ENCODE measurements around the gene ZFYVE21.

The ZFYVE21 gene

GRCh38 chr14:103729496-103730448 lies 14.2 kb downstream of the ZFYVE21 start:
- Histone ChIP-seq H3K36me3 (replicated peaks) (peaks cover 59% of the 10 kb centered on the region), H3K9me3 (no peaks in the 10 kb centered on the region), H3K4me3 (no peak overlapping the region), H3K4me1 (no peaks in the 10 kb centered on the region), H3K27me3 (ENCODE audit: low read depth) (no peaks in the 10 kb centered on the region)
- DNase-seq (ENCODE audit: low spot score in 2 of 2): no peak
- in situ Hi-C loops (cut with MboI; ENCODE audit: low sequenced_read_pairs): no loop called here

- DNase-seq (ENCODE audit: low spot score in 2 of 2): no peak
- H3K4me1 ChIP-seq: no peaks in the 10 kb centered on the region
- in situ Hi-C loops (cut with MboI; ENCODE audit: low sequenced_read_pairs): no loop called here
- H3K36me3 ChIP-seq (replicated peaks): peaks cover 59% of the 10 kb centered on the region
- H3K9me3 ChIP-seq: no peaks in the 10 kb centered on the region
- no peak overlapping the region for H3K4me3 ChIP-seq
- no peaks in the 10 kb centered on the region for H3K27me3 ChIP-seq (ENCODE audit: low read depth)
Observed at GRCh38 chr14:103730490-103731035, 15.0 kb downstream of the ZFYVE21 start.

- no peaks in the 10 kb centered on the region for H3K9me3 ChIP-seq
- H3K27me3 ChIP-seq (ENCODE audit: low read depth): no peaks in the 10 kb centered on the region
- H3K4me1 ChIP-seq: no peaks in the 10 kb centered on the region
- DNase-seq (ENCODE audit: low spot score in 2 of 2): no peak
- H3K36me3 ChIP-seq (replicated peaks): peaks cover 50% of the 10 kb centered on the region
- H3K4me3 ChIP-seq: no peak overlapping the region
- in situ Hi-C loops (cut with MboI; ENCODE audit: low sequenced_read_pairs): no loop called here
Observed at GRCh38 chr14:103731481-103731880, 15.9 kb downstream of the ZFYVE21 start.

- Histone ChIP-seq H3K9me3 (no peaks in the 10 kb centered on the region), H3K36me3 (replicated peaks) (peaks cover 50% of the 10 kb centered on the region), H3K4me3 (no peak overlapping the region), H3K4me1 (no peaks in the 10 kb centered on the region), H3K27me3 (ENCODE audit: low read depth) (no peaks in the 10 kb centered on the region)
- in situ Hi-C loops (cut with MboI; ENCODE audit: low sequenced_read_pairs): no loop called here
- no peak for DNase-seq (ENCODE audit: low spot score in 2 of 2)
Observed at GRCh38 chr14:103731916-103732867, 16.6 kb downstream of the ZFYVE21 start.

GRCh38 chr14:103732868-103733620 lies 17.4 kb downstream of the ZFYVE21 start:
- in situ Hi-C loops (cut with MboI; ENCODE audit: low sequenced_read_pairs): no loop called here

GRCh38 chr14:103733651-103734050 lies 18.0 kb downstream of the ZFYVE21 start:
- peaks cover 43% of the 10 kb centered on the region for H3K36me3 ChIP-seq (replicated peaks)
- H3K27me3 ChIP-seq (ENCODE audit: low read depth): no peaks in the 10 kb centered on the region
- DNase-seq (ENCODE audit: low spot score in 2 of 2): no peak
- H3K9me3 ChIP-seq: no peaks in the 10 kb centered on the region
- H3K4me1 ChIP-seq: no peaks in the 10 kb centered on the region
- in situ Hi-C loops (cut with MboI; ENCODE audit: low sequenced_read_pairs): no loop called here
- no peak overlapping the region for H3K4me3 ChIP-seq

More at GRCh38 chr14:103732868-103733620, 17.4 kb downstream of the ZFYVE21 start:
- Histone ChIP-seq H3K4me3 (no peak overlapping the region), H3K9me3 (no peaks in the 10 kb centered on the region), H3K36me3 (replicated peaks) (peaks cover 49% of the 10 kb centered on the region), H3K27me3 (ENCODE audit: low read depth) (no peaks in the 10 kb centered on the region), H3K4me1 (no peaks in the 10 kb centered on the region)
- DNase-seq (ENCODE audit: low spot score in 2 of 2): no peak

GRCh38 chr14:103734081-103734888 lies 18.7 kb downstream of the ZFYVE21 start:
- Histone ChIP-seq H3K4me3 (no peak overlapping the region), H3K9me3 (no peaks in the 10 kb centered on the region), H3K36me3 (replicated peaks) (peaks cover 37% of the 10 kb centered on the region), H3K4me1 (no peaks in the 10 kb centered on the region), H3K27me3 (ENCODE audit: low read depth) (no peaks in the 10 kb centered on the region)
- in situ Hi-C loops (cut with MboI; ENCODE audit: low sequenced_read_pairs): no loop called here
- DNase-seq (ENCODE audit: low spot score in 2 of 2): no peak

GRCh38 chr14:103735022-103735421 lies 19.4 kb downstream of the ZFYVE21 start:
- no peak overlapping the region for H3K4me3 ChIP-seq
- peaks cover 29% of the 10 kb centered on the region for H3K36me3 ChIP-seq (replicated peaks)
- no peaks in the 10 kb centered on the region for H3K4me1 ChIP-seq
- DNase-seq (ENCODE audit: low spot score in 2 of 2): no peak
- H3K27me3 ChIP-seq (ENCODE audit: low read depth): no peaks in the 10 kb centered on the region
- in situ Hi-C loops (cut with MboI; ENCODE audit: low sequenced_read_pairs): no loop called here
- H3K9me3 ChIP-seq: no peaks in the 10 kb centered on the region

GRCh38 chr14:103735439-103735814 lies 19.8 kb downstream of the ZFYVE21 start:
- Histone ChIP-seq H3K4me1 (no peaks in the 10 kb centered on the region), H3K9me3 (no peaks in the 10 kb centered on the region), H3K36me3 (replicated peaks) (peaks cover 25% of the 10 kb centered on the region), H3K27me3 (ENCODE audit: low read depth) (no peaks in the 10 kb centered on the region), H3K4me3 (no peak overlapping the region)
- DNase-seq (ENCODE audit: low spot score in 2 of 2): no peak
- in situ Hi-C loops (cut with MboI; ENCODE audit: low sequenced_read_pairs): no loop called here

GRCh38 chr14:103735815-103736545 lies 20.4 kb downstream of the ZFYVE21 start:
- peaks cover 20% of the 10 kb centered on the region for H3K36me3 ChIP-seq (replicated peaks)
- no peaks in the 10 kb centered on the region for H3K27me3 ChIP-seq (ENCODE audit: low read depth)
- no peaks in the 10 kb centered on the region for H3K4me1 ChIP-seq
- in situ Hi-C loops (cut with MboI; ENCODE audit: low sequenced_read_pairs): no loop called here
- DNase-seq (ENCODE audit: low spot score in 2 of 2): no peak
- no peak overlapping the region for H3K4me3 ChIP-seq
- no peaks in the 10 kb centered on the region for H3K9me3 ChIP-seq

GRCh38 chr14:103736546-103737431 lies 21.2 kb downstream of the ZFYVE21 start:
- Histone ChIP-seq H3K4me1 (no peaks in the 10 kb centered on the region), H3K9me3 (no peaks in the 10 kb centered on the region), H3K4me3 (no peak overlapping the region), H3K36me3 (replicated peaks) (peaks cover 18% of the 10 kb centered on the region), H3K27me3 (ENCODE audit: low read depth) (no peaks in the 10 kb centered on the region)
- DNase-seq (ENCODE audit: low spot score in 2 of 2): no peak
- in situ Hi-C loops (cut with MboI; ENCODE audit: low sequenced_read_pairs): no loop called here

Measured in HAP-1 (cell line).